Inflammatory macrophage treated with lipopolysaccharide for 4 hours (primary cell): ENCODE data around the gene STARD3.
"Not testable (repeated sequence)": the region's sequence is repeated elsewhere in the genome, so short reads cannot be mapped to it uniquely, and the experiment has no call there.

Source experiments
- DNase-seq: peaks from one replicate; pipeline ENCODE4 v3.0.0-alpha.2; 2020

Gene STARD3

GRCh38 chr17:39674179-39674578 lies 37.2 kb downstream of the STARD3 start:
- DNase-seq = no peak

- no peak for DNase-seq
These were observed 37.9 kb downstream of the STARD3 start for GRCh38 chr17:39674702-39675389.

GRCh38 chr17:39675390-39676082 lies 38.6 kb downstream of the STARD3 start:
- DNase-seq = no peak

DNA sequence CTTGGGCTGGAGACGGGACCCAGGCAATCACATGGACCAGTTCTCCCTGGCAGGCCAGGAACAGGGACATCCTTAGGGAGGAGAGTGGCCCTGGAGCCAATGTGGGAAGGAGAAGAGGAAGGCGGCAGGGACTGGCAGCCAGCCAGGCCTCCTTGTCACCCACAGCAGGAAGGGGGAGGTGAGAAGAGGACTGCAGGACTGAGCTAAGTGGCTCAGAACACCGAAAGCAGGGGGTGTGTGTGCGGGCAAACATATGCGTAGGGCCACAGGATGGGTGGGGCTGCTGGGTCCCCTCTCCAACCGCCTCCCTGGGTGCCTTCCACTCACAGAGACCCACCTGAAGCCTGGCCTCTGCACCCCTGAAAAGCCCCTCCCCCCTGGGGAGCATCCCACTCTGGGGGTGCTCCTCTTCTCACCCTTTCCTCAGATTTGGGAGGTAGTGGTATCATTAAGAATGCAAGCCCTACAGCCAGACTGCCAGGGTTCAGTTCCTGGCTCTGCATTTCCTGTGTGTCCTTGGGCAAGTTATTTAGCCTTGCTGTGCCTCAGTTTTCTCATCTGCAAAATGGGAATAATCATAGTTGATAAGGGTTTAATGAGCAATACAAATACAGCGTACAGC lies 39.4 kb downstream of the STARD3 start:
- peak; percentile 29 for DNase-seq

- no peak for DNase-seq
These were observed 40.1 kb downstream of the STARD3 start for GRCh38 chr17:39677072-39677471.

DNA sequence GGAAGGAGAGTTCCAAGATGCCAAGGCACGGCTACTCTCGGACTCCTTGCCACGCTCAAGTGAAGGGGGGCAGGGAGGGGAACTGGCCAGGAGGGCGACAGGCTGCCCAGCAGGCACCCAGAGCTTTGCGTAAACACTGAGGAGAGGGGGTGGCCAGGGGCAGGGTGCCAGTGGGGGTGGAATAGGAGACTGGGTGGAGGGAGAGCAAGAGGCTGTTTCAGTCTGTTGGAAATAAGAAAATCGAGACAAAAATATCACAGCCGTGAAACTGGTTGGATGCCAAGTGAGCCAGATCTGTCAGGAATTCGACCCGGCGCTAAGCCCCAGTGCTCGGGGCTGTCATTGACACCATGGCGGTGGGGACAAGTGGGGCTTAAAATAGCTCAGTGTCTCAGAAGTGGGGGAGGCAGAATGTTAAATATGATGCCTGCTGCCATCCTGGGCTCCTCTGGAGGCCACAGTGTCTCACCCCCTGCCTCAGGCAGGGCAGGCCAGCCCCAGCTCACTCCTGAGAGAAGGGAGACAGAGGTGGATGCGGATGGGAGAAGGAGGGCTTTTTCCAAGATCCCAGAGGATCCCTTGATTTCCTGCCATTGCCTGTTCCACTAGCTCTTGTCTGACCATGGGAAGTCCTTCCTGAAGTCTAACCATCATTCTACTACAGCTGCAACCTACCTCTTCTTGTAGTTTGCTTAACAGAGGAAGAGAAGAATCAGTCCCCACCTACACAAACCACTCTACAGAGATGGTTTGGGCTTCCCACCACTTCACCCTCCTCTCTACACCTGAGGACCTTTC lies 40.8 kb downstream of the STARD3 start:
- DNase-seq = no peak

DNA sequence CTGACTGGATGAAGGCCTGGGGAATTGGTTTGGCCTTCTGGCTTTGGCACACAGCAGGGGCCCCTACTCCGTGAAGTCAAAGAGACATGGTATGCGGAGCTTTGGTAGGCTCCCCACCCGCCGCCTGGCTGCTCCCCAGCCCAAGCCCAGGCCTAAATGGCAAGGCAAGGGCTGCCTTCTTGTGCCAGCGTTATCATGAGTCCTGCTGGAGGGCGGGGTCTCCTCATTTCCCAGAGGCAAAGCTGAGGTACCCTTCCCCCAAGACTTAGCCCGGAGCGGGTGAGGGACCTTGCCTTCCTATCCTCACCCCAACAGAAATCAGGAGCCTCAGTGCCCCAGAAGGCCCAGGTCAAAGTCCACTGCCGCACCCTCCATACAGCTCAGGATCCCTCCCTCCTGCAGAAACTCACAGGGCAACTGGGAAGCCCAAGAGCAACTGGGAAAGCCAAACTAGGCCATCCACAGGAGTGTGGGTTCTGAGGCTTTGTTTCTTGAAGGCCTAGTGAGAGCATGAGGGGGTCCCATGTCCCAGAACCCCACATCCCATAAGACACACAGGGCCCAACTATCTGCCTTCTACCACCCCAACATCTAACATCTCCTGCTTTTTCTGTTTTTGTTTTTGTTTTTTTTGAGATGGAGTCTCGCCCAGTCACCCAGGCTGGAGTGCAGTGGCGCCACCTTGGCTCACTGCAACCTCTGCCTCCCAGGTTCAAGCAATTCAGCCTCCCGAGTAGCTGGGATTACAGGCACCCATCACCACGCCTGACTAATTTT lies 41.6 kb downstream of the STARD3 start:
- no peak for DNase-seq

GRCh38 chr17:39679521-39680192 lies 42.7 kb downstream of the STARD3 start:
- no peak for DNase-seq

- DNase-seq = no peak
These were observed 46.5 kb downstream of the STARD3 start for GRCh38 chr17:39683295-39683939.

- no peak for DNase-seq
These were observed 47.6 kb downstream of the STARD3 start for GRCh38 chr17:39684369-39685192.

- no peak for DNase-seq
These were observed 50.2 kb downstream of the STARD3 start for GRCh38 chr17:39687101-39687545.

- peak; percentile 88 for DNase-seq
These were observed 50.9 kb downstream of the STARD3 start, which contains the start of gene PGAP3 for GRCh38 chr17:39687546-39688474. PGAP3 (minus strand) TSS chr17:39688057; CDS start chr17:39688014, 43 bp downstream.

GRCh38 chr17:39688475-39688835 lies 51.5 kb downstream of the STARD3 start:
- DNase-seq = no peak

DNA sequence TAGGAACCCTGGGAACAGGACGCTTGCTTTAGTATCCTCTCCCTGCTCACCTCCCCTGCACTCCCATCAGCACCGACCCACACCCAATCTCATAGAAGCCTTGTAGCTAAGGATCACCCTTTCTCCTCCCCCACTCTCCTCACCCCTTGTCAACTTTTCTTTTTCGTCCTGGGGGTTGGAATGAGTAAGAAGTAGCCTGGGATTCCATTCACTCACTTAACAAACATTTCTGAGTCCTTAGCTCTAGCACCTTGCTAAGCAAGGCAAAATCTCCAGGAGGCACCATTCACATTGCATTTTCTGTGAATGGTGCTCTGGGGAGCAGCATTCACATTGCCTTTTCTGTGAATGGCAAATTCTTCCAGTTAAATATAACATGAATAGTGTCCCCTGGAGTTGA lies 52.0 kb downstream of the STARD3 start:
- no peak for DNase-seq

- DNase-seq = no peak
These were observed 57.6 kb downstream of the STARD3 start for GRCh38 chr17:39694593-39694992.

DNA sequence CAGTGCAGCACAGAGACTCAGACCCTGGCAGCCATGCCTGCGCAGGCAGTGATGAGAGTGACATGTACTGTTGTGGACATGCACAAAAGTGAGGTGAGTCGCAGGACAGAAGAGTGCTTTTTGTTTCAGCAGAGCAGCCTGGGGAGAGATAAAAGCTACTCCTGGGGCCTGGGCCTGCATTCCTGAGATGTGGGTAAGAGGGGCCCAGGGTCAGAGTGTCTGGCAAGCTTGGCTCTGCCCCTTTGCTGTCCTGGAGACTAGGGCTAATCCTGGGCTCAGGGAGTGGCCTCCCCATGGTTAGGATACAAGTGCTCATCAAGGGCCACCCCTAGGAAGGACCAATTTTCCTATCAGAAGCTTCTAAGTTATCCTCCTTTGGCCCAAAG lies 58.1 kb downstream of the STARD3 start:
- no peak for DNase-seq

DNA sequence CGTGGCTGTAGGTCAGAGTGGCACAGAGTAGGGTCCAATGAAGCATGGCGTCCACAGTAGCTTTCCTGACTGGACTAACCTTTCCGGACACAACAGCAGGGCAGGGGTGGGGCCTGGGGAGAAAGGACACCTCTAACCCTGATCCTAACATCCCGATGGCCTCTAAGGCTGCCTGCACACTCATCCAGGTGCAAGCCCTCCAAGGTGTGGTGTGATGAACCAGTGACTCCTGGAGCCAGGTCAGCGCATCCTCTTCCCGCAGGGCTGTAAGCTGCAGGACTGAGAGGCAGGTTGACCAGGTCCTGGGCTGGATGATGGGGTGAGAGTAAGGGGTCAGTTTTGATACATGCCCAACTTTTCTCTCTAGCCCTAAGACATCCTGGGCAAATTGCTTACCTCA lies 59.8 kb downstream of the STARD3 start:
- DNase-seq = no peak

GRCh38 chr17:39697961-39698360 lies 61.0 kb downstream of the STARD3 start:
- DNase-seq = no peak

- DNase-seq = not testable (repeated sequence)
These were observed 62.3 kb downstream of the STARD3 start for GRCh38 chr17:39699157-39699817.
